Colonic mucosa (tissue), 4 donors: Measurements from ENCODE around the gene SLC6A6. TPM values are rescaled to one million over a fixed set of nuclear protein-coding genes. Genes with fewer than 3 reads are reported as not detected.

Experiments used
- DNase-seq: peaks from one replicate; pipeline ENCODE4 v3.0.0-alpha.2; 2020
- H3K27ac ChIP-seq: fragments of 200-600 bp; one replicate; pipeline ENCODE4 v1.8.0; 2021
- H3K27me3 ChIP-seq: fragments of 200-600 bp; one replicate; pipeline ENCODE4 v1.8.0; 2021
- H3K36me3 ChIP-seq: fragments of 200-600 bp; one replicate; pipeline ENCODE4 v1.8.0; 2021
- H3K4me1 ChIP-seq: fragments of 200-600 bp; one replicate; pipeline ENCODE4 v1.8.0; 2021; ENCODE audit warnings: mild to moderate bottlenecking
- H3K4me3 ChIP-seq: fragments of 200-600 bp; one replicate; pipeline ENCODE4 v1.8.0; 2021
- H3K9ac ChIP-seq, 2 donors: one replicate each; pipeline ENCODE4 v1.7.0; 2013; ENCODE audit warnings: control low read depth in 2 of 2, low read depth in 2 of 2, low read length in 2 of 2
- H3K9me3 ChIP-seq: fragments of 200-600 bp; one replicate; pipeline ENCODE4 v1.8.0; 2021
- intact Hi-C: fragments of 100-400 bp; cut with DNase I; formaldehyde crosslinking; loops from one replicate; pipeline ENCODE4 v1.14.1; 2022
- total RNA-seq, 2 donors: library from RNA; stranded (reverse); fragmentation: NEBNext Ultra II Directional in 1 of 2; extraction: Animal tissue kit (Norgen Biotek cat#: 25700) in 1 of 2; gene quantifications; one replicate each; pipeline ENCODE4 v1.2.1, GENCODE V29; 2021
- TF ChIP-seq, protein P1 (sequence below): fragments of 200-600 bp; IDR thresholded peaks from one replicate; pipeline ENCODE4 v1.8.0; 2022; ENCODE audit warnings: antibody characterized with exemption, mild to moderate bottlenecking
- donor health status: healthy.
- donor health status: DM: no; HTN: no; CAD: no.
- donor health status: DM: no; HTN: no; CAD: no.

The SLC6A6 gene
- total RNA-seq, 2 donors from 2014 or later: 7.2 to 13.0 TPM

- H3K9ac ChIP-seq: no peak overlapping the region
- no peaks in the 10 kb centered on the region for H3K36me3 ChIP-seq
- intact Hi-C loops: no loop called here
- TF ChIP-seq, protein P1, sequence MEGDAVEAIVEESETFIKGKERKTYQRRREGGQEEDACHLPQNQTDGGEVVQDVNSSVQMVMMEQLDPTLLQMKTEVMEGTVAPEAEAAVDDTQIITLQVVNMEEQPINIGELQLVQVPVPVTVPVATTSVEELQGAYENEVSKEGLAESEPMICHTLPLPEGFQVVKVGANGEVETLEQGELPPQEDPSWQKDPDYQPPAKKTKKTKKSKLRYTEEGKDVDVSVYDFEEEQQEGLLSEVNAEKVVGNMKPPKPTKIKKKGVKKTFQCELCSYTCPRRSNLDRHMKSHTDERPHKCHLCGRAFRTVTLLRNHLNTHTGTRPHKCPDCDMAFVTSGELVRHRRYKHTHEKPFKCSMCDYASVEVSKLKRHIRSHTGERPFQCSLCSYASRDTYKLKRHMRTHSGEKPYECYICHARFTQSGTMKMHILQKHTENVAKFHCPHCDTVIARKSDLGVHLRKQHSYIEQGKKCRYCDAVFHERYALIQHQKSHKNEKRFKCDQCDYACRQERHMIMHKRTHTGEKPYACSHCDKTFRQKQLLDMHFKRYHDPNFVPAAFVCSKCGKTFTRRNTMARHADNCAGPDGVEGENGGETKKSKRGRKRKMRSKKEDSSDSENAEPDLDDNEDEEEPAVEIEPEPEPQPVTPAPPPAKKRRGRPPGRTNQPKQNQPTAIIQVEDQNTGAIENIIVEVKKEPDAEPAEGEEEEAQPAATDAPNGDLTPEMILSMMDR: no peak
- no peak overlapping the region for H3K4me3 ChIP-seq
- peaks cover 9% of the 10 kb centered on the region for H3K4me1 ChIP-seq
- no peak overlapping the region for H3K27ac ChIP-seq
- no peaks in the 10 kb centered on the region for H3K27me3 ChIP-seq
- H3K9me3 ChIP-seq: no peaks in the 10 kb centered on the region
- DNase-seq: no peak
Measured at GRCh38 chr3:14423963-14424362, 21.6 kb downstream of the SLC6A6 start.

DNA sequence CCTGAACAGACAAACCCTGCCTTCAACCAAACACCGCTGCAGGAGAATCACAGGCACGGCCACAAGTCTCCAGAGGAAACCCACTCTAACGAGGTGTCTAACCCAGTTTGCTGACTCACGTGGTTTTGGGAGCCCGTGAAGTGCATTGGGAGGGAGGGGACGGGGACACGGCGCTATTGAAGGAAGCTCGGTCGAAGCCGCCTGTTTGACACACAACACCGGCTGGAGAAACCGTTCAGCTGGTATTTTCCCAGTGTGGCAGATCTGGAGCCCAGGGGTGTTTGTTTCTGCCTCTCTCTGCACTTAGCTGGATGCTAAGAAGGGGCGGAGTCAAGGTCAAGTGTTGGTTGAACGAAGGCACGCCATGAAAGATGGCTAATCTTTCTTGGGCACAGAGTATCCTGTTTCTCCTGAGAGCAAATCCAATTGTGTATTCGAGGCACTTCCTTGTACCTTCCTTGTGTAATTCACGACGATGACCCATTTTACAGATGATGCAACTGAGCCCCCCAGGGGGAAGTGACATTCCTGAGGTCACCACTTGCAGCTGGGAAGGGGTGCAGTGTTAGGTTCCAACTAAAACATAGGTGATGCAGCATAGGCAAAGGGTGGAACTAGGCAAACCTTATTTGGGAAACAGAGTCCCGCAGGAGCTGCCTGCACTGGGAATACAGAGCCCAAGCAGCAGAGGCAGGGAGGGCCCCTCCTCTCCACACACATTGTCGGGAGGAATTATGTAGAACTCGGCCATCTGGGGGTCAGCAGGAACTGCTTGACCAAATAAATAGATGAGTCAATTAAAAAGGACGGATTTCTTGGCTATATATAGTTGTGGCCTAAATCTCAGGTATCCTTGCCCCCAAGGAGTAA, 22.5 kb downstream of the SLC6A6 start:
- Histone ChIP-seq H3K27ac (no peak overlapping the region), H3K36me3 (no peaks in the 10 kb centered on the region), H3K4me1 (peaks cover 4% of the 10 kb centered on the region), H3K27me3 (no peaks in the 10 kb centered on the region), H3K9me3 (no peaks in the 10 kb centered on the region), H3K4me3 (no peak overlapping the region), H3K9ac (no peak overlapping the region)
- no peak for DNase-seq
- TF ChIP-seq, protein P1: no peak
- intact Hi-C loops: no loop called here

GRCh38 chr3:14425581-14426304, 23.3 kb downstream of the SLC6A6 start:
- TF ChIP-seq, protein P1: no peak
- Histone ChIP-seq H3K9me3 (no peaks in the 10 kb centered on the region), H3K4me3 (no peak overlapping the region), H3K9ac (no peak overlapping the region), H3K4me1 (peaks cover 7% of the 10 kb centered on the region), H3K36me3 (no peaks in the 10 kb centered on the region), H3K27ac (no peak overlapping the region), H3K27me3 (no peaks in the 10 kb centered on the region)
- DNase-seq: no peak
- intact Hi-C loops: no loop called here

GRCh38 chr3:14426305-14426620, 23.9 kb downstream of the SLC6A6 start:
- H3K4me1 ChIP-seq: peaks cover 9% of the 10 kb centered on the region
- no peaks in the 10 kb centered on the region for H3K36me3 ChIP-seq
- TF ChIP-seq, protein P1: no peak

GRCh38 chr3:14428087-14429033, 26.0 kb downstream of the SLC6A6 start:
- peaks cover 24% of the 10 kb centered on the region for H3K4me1 ChIP-seq
- intact Hi-C loops: no loop called here
- no peaks in the 10 kb centered on the region for H3K36me3 ChIP-seq
- DNase-seq: no peak
- no peak overlapping the region for H3K9ac ChIP-seq
- H3K27ac ChIP-seq: no peak overlapping the region
- TF ChIP-seq, protein P1: no peak
- H3K4me3 ChIP-seq: no peak overlapping the region
- no peaks in the 10 kb centered on the region for H3K9me3 ChIP-seq
- no peaks in the 10 kb centered on the region for H3K27me3 ChIP-seq

More at GRCh38 chr3:14426305-14426620, 23.9 kb downstream of the SLC6A6 start:
- Histone ChIP-seq H3K4me3 (no peak overlapping the region), H3K27ac (no peak overlapping the region), H3K9ac (no peak overlapping the region), H3K9me3 (no peaks in the 10 kb centered on the region), H3K27me3 (no peaks in the 10 kb centered on the region)
- intact Hi-C loops: no loop called here
- no peak for DNase-seq
